ENCODE results near the gene CISD3. TPM values are rescaled to one million over a fixed set of nuclear protein-coding genes. Genes with fewer than 3 reads are reported as not detected.
A peak's percentile ranks its signal among the peaks of the same experiment; 100 is the strongest.

CISD3 gene
- total RNA-seq, 2 experiments from 2014 or later = 43.2 to 44.2 TPM

- peaks cover 26% of the 10 kb centered on the region for H3K27me3 Mint-ChIP-seq
- ChIA-PET POLR2A (interaction anchor here (0.7 to 2.3 kb wide), 22 partner anchors 9 to 401 kb away, joined by 3 to 12 read pairs (median 4); partner anchors contain the start of genes CWC25, LASP1, MLLT6 and RPL23), CTCF (interaction anchor here (0.9 to 2.4 kb wide), 5 partner anchors 18 to 195 kb away, joined by 3 to 8 read pairs (median 4); no protein-coding TSS in a partner anchor)
- intact Hi-C loops (cut with micrococcal nuclease) = no loop called here
- ATAC-seq (peak; percentile 89), DNase-seq (peak; percentile 100)
- TF ChIP-seq CTCF (IDR thresholded peaks at IDR 0.05) = no peak
- peaks cover 28% of the 10 kb centered on the region for H3K36me3 Mint-ChIP-seq (ENCODE audit: low read depth)
- H3K27ac Mint-ChIP-seq = peak within 1 kb of the TSS; percentile 96
- no peaks in the 10 kb centered on the region for H3K9me3 Mint-ChIP-seq
- peak within 1 kb of the TSS; percentile 91 for H3K4me3 Mint-ChIP-seq
- peaks cover 39% of the 10 kb centered on the region for H3K4me1 Mint-ChIP-seq (ENCODE audit: low read depth)
These were observed 22.3 kb downstream of the CISD3 start, which contains the start of gene PSMB3 for GRCh38 chr17:38752308-38753070. TSS of gene PSMB3 (plus strand) at chr17:38752741. CDS start at chr17:38752827, 86 bp downstream.

- no peak for DNase-seq
- TF ChIP-seq CTCF (IDR thresholded peaks at IDR 0.05) = no peak
- intact Hi-C loops (cut with micrococcal nuclease) = no loop called here
- H3K9me3 Mint-ChIP-seq = no peaks in the 10 kb centered on the region
- no peak for ATAC-seq
- peaks cover 23% of the 10 kb centered on the region for H3K27me3 Mint-ChIP-seq
- H3K36me3 Mint-ChIP-seq (ENCODE audit: low read depth) = peaks cover 31% of the 10 kb centered on the region
- ChIA-PET CTCF (interaction anchor here (1.1 kb wide), 1 partner anchor 19 kb away, joined by 4 read pairs; no protein-coding TSS in a partner anchor), POLR2A (interaction anchor here (1.0 to 1.3 kb wide), 3 partner anchors 9 to 18 kb away, joined by 3 to 4 read pairs (median 3); no protein-coding TSS in a partner anchor)
- H3K4me1 Mint-ChIP-seq (ENCODE audit: low read depth) = peaks cover 39% of the 10 kb centered on the region
- peak overlapping the region; percentile 96 for H3K27ac Mint-ChIP-seq
- H3K4me3 Mint-ChIP-seq = peak overlapping the region; percentile 91
These were observed 22.9 kb downstream of the CISD3 start for GRCh38 chr17:38753071-38753506.

DNA sequence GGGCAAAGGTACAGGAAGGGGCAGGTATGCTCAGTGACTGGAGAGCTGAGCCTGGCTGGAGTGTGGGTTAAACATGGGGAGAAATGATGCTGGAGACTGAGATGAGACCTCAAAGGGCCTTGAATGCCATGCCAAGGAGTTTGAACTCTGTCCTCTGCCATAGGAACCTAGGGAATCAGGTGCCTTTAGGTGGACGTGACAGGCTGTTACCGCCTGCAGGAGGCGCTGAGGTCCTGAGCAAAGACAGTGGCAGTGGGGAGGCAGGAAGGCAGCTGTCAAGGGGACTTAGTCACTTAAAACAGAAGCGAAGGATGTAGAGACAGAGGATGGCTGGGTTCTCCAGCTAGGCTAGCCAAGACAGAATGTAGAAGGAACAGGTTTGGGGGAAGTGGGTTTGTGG, 31.5 kb downstream of the CISD3 start:
- intact Hi-C loops (cut with micrococcal nuclease) = no loop called here
- Mint-ChIP-seq H3K9me3 (no peaks in the 10 kb centered on the region), H3K4me1 (ENCODE audit: low read depth) (peaks cover 7% of the 10 kb centered on the region), H3K27ac (no peak overlapping the region), H3K36me3 (ENCODE audit: low read depth) (peaks cover 49% of the 10 kb centered on the region), H3K4me3 (no peak overlapping the region), H3K27me3 (no peaks in the 10 kb centered on the region)
- no peak for TF ChIP-seq CTCF (IDR thresholded peaks at IDR 0.05)
- DNase-seq (peak; percentile 69), ATAC-seq (peak; percentile 84)
- ChIA-PET CTCF (interaction anchor here (0.6 to 2.1 kb wide), 8 partner anchors 12 to 413 kb away, joined by 3 to 5 read pairs (median 3); no protein-coding TSS in a partner anchor), POLR2A (interaction anchor here (1.0 to 1.5 kb wide), 2 partner anchors 13 to 48 kb away, joined by 3 to 4 read pairs; no protein-coding TSS in a partner anchor)

DNA sequence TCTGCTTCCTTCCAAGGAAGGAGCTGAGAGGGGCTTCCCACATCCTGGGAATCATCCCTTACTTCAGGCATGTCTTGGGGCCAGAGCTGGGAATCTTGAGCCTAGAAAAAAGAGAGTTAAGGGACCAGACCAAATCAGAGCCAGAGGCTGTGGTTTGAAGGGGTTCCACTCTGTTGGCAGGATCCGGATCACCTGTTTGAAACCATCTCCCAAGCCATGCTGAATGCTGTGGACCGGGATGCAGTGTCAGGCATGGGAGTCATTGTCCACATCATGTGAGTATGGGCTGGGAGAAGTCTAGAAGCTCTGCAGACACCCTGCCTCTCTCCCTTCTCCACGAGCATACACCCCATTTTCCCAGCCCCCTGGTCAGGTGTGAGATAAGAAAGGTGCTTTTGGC, 32.1 kb downstream of the CISD3 start:
- H3K9me3 Mint-ChIP-seq = no peaks in the 10 kb centered on the region
- peaks cover 7% of the 10 kb centered on the region for H3K4me1 Mint-ChIP-seq (ENCODE audit: low read depth)
- no peak overlapping the region for H3K4me3 Mint-ChIP-seq
- no peaks in the 10 kb centered on the region for H3K27me3 Mint-ChIP-seq
- ATAC-seq (no peak), DNase-seq (no peak)
- ChIA-PET POLR2A (interaction anchor here (1.0 to 1.1 kb wide), 2 partner anchors 9 to 48 kb away, joined by 3 to 4 read pairs; partner anchors contain the start of gene PSMB3), CTCF (interaction anchor here (0.6 to 2.1 kb wide), 9 partner anchors 12 to 412 kb away, joined by 3 to 5 read pairs (median 3); no protein-coding TSS in a partner anchor)
- TF ChIP-seq CTCF (IDR thresholded peaks at IDR 0.05) = no peak
- intact Hi-C loops (cut with micrococcal nuclease) = no loop called here
- H3K36me3 Mint-ChIP-seq (ENCODE audit: low read depth) = peaks cover 53% of the 10 kb centered on the region
- peak overlapping the region; percentile 49 for H3K27ac Mint-ChIP-seq

Measured in activated CD8-positive, alpha-beta T cell treated with anti-CD3 and anti-CD28 coated beads for 36 hours (primary cell).